Nephron (organoid): ENCODE data around the gene MEX3D.

Experiments used
- H3K27ac Mint-ChIP-seq, 3 experiments: 2 replicates each; pipeline ENCODE4 v1.8.0; 2020; ENCODE audit warnings: mixed read lengths in 3 of 3, mild to moderate bottlenecking in 2 of 3, moderate library complexity in 1 of 3
- H3K27me3 Mint-ChIP-seq: 2 replicates; pipeline ENCODE4 v1.8.0; 2021; ENCODE audit warnings: low read depth, mild to moderate bottlenecking, moderate library complexity, mixed read lengths
- H3K36me3 Mint-ChIP-seq: 2 replicates; pipeline ENCODE4 v1.8.0; 2020; ENCODE audit warnings: low read depth, mixed read lengths
- H3K4me1 Mint-ChIP-seq: 2 replicates; pipeline ENCODE4 v1.8.0; 2020; ENCODE audit warnings: mixed read lengths
- H3K4me3 Mint-ChIP-seq, 3 experiments: 2 replicates each; pipeline ENCODE4 v1.8.0; 2020; ENCODE audit warnings: mild to moderate bottlenecking in 3 of 3, mixed read lengths in 3 of 3, moderate library complexity in 2 of 3
- H3K9me3 Mint-ChIP-seq: 2 replicates; pipeline ENCODE4 v1.8.0; 2020; ENCODE audit warnings: mixed read lengths
- TF ChIP-seq, protein P1 (sequence below), 3 experiments: fragments of 200-600 bp; sonication (generic); IDR thresholded peaks; one replicate each; pipeline ENCODE4 v1.5.0; 2021; ENCODE audit warnings: antibody characterized with exemption in 3 of 3; ENCODE audit not compliant: unreplicated experiment in 3 of 3

The MEX3D gene

DNA sequence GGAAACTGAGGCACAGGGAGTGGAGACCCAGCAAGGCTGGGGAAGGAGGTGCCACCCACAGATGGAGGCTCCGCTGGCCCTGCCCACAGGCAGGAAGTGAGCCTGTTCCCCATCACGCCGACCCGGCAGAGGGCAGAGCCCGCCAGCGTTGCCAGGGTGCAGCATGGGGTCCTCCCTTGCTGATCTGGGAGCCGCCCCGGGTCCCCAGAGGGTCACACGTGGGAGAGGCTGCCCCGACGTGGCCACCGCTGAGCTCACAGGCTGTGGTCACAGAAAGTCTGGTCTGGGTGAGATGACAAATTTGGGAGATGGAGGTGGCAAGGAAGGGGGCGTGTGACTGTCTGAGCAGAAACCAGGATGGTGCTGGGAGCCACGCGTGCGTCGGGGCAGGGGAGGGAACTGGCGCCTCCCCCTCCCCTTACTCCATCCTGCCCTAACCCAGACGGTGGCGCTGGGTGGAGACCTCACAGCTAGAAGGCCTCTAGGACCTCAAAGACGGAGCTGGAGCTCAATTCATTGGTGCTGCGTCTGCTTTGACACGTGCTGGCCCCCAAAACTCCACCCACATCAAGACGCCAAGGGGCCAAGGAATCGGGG, 7.7 kb downstream of the MEX3D start:
- Mint-ChIP-seq H3K36me3 (peaks cover 43% of the 10 kb centered on the region), H3K27ac (peak overlapping the region in 1 of 3 experiments; percentile 54), H3K4me1 (peaks cover 5% of the 10 kb centered on the region), H3K9me3 (no peaks in the 10 kb centered on the region), H3K27me3 (no peaks in the 10 kb centered on the region), H3K4me3 (no peak overlapping the region)
- TF ChIP-seq, protein P1, sequence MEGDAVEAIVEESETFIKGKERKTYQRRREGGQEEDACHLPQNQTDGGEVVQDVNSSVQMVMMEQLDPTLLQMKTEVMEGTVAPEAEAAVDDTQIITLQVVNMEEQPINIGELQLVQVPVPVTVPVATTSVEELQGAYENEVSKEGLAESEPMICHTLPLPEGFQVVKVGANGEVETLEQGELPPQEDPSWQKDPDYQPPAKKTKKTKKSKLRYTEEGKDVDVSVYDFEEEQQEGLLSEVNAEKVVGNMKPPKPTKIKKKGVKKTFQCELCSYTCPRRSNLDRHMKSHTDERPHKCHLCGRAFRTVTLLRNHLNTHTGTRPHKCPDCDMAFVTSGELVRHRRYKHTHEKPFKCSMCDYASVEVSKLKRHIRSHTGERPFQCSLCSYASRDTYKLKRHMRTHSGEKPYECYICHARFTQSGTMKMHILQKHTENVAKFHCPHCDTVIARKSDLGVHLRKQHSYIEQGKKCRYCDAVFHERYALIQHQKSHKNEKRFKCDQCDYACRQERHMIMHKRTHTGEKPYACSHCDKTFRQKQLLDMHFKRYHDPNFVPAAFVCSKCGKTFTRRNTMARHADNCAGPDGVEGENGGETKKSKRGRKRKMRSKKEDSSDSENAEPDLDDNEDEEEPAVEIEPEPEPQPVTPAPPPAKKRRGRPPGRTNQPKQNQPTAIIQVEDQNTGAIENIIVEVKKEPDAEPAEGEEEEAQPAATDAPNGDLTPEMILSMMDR (IDR thresholded peaks at IDR 0.05; ENCODE audit: unreplicated experiment in 3 of 3) = no peak

- H3K27me3 Mint-ChIP-seq = no peaks in the 10 kb centered on the region
- no peaks in the 10 kb centered on the region for H3K9me3 Mint-ChIP-seq
- peaks cover 5% of the 10 kb centered on the region for H3K4me1 Mint-ChIP-seq
- no peak overlapping the region for H3K4me3 Mint-ChIP-seq
- TF ChIP-seq, protein P1 (IDR thresholded peaks at IDR 0.05; ENCODE audit: unreplicated experiment in 3 of 3) = no peak
- H3K36me3 Mint-ChIP-seq = peaks cover 38% of the 10 kb centered on the region
- H3K27ac Mint-ChIP-seq = peak overlapping the region in 1 of 3 experiments; percentile 39
Observed at GRCh38 chr19:1558552-1558951, 9.6 kb downstream of the MEX3D start.

GRCh38 chr19:1556390-1557070, 11.6 kb downstream of the MEX3D start:
- Mint-ChIP-seq H3K4me1 (peaks cover 5% of the 10 kb centered on the region), H3K27me3 (no peaks in the 10 kb centered on the region), H3K27ac (no peak overlapping the region), H3K9me3 (no peaks in the 10 kb centered on the region), H3K4me3 (no peak overlapping the region), H3K36me3 (peaks cover 26% of the 10 kb centered on the region)
- TF ChIP-seq, protein P1 (IDR thresholded peaks at IDR 0.05; ENCODE audit: unreplicated experiment in 3 of 3) = no peak

- TF ChIP-seq, protein P1 (IDR thresholded peaks at IDR 0.05; ENCODE audit: unreplicated experiment in 3 of 3) = no peak
- H3K9me3 Mint-ChIP-seq = no peaks in the 10 kb centered on the region
Observed at GRCh38 chr19:1555487-1556389, 12.4 kb downstream of the MEX3D start.

GRCh38 chr19:1554968-1555367, 13.2 kb downstream of the MEX3D start:
- Mint-ChIP-seq H3K9me3 (no peaks in the 10 kb centered on the region), H3K27ac (no peak overlapping the region), H3K36me3 (peaks cover 22% of the 10 kb centered on the region), H3K4me1 (peaks cover 5% of the 10 kb centered on the region), H3K27me3 (no peaks in the 10 kb centered on the region), H3K4me3 (no peak overlapping the region)
- TF ChIP-seq, protein P1 (IDR thresholded peaks at IDR 0.05; ENCODE audit: unreplicated experiment in 3 of 3) = no peak

More at GRCh38 chr19:1555487-1556389, 12.4 kb downstream of the MEX3D start:
- H3K4me1 Mint-ChIP-seq = peaks cover 5% of the 10 kb centered on the region
- H3K27ac Mint-ChIP-seq = no peak overlapping the region
- no peaks in the 10 kb centered on the region for H3K27me3 Mint-ChIP-seq
- H3K4me3 Mint-ChIP-seq = no peak overlapping the region
- H3K36me3 Mint-ChIP-seq = peaks cover 22% of the 10 kb centered on the region
